ENCODE measurements around the gene PCK2.

DNA sequence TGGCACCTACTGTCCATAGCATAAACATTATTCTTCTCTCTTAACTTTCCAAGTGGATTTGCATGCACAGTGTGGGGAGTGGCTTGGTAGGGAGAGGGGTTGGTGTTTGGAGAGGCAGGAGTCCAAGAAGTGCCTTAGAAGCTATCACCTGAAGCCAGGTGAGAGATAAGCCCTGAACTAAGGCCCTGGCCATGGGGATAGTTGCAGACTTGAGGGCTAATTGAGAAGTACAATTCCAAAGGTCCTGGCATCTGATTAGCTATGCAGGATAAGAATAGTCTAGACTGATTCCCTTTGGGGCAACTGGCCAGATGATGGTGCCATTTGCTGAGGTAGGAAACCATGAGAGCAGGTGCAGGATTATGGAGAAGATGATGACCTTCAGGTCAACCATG, 2.0 kb upstream of the PCK2 start:
- TF ChIP-seq, protein P1, sequence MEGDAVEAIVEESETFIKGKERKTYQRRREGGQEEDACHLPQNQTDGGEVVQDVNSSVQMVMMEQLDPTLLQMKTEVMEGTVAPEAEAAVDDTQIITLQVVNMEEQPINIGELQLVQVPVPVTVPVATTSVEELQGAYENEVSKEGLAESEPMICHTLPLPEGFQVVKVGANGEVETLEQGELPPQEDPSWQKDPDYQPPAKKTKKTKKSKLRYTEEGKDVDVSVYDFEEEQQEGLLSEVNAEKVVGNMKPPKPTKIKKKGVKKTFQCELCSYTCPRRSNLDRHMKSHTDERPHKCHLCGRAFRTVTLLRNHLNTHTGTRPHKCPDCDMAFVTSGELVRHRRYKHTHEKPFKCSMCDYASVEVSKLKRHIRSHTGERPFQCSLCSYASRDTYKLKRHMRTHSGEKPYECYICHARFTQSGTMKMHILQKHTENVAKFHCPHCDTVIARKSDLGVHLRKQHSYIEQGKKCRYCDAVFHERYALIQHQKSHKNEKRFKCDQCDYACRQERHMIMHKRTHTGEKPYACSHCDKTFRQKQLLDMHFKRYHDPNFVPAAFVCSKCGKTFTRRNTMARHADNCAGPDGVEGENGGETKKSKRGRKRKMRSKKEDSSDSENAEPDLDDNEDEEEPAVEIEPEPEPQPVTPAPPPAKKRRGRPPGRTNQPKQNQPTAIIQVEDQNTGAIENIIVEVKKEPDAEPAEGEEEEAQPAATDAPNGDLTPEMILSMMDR (IDR thresholded peaks at IDR 0.05): no peak
- TF ChIP-seq POLR2A (IDR thresholded peaks at IDR 0.05): no peak

Data from testis (tissue), 2 donors.